ENCODE measurements around the gene TNFRSF18.

Gene TNFRSF18

DNA sequence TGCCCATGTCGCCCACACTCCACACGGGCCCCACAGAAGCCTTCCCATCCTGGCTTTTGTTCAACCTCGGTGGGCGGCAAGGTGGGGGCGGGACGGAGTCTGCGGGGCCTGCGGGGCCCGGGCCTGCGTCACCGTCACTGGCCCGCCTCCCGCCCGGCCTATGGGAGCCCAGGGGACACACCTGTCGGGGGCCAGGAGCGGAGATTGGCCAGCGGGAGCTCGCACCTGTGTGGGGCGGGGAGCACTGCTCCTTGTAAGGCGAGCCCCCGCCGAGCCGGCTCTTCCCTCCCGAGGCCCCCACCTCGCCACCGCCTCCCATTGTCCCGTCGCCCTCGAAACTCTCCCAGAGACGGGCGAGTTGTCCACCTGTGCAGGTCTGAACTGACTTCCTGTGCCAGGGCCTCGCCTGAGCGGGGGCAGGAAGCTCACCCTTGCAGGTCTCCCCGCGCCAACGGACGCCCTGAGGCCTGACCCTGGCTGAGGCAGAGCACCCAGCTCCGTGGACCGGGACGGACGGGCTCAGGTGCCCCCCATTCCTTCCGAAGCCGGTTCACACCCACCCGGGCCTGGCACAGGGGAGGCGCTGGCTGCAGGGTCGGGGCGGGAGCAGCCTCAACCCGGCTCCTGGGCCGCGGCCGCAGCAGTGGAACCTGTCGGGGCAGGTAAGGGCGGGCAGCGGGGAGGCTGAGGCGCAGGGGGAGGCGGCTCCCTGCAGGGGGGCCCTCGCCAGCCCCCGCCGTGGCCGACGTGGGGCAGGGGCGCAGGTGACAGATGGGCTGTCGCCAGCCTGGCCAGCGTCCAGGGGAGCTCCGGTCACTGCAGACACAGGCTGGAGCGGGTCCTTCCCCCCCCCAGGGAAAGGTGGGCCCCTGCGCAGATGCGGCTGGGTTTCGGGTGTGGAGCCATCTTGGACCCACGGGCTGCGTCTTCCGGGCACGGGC is 43.5 kb downstream of the TNFRSF18 start:
- no peak for DNase-seq

DNA sequence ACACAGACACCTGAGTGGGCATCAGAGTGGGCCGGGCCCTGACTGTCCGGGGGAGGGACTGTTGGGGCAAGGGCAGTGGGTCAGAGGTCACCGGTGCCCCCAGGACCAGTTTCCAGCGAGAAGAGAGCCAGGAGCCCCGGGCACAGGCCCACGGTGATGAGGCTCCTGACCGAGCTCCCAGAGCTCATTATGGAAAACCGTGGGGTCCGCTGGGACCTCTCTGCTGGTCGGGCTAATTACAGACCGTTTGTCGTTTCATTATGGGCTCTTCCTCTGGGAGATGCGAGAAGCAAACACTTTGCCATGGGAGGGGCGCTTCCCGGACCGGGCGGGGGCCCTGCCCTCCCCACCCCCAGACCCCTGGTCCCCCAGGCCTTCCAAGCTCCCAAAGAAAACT is 44.7 kb downstream of the TNFRSF18 start:
- no peak for DNase-seq

DNA sequence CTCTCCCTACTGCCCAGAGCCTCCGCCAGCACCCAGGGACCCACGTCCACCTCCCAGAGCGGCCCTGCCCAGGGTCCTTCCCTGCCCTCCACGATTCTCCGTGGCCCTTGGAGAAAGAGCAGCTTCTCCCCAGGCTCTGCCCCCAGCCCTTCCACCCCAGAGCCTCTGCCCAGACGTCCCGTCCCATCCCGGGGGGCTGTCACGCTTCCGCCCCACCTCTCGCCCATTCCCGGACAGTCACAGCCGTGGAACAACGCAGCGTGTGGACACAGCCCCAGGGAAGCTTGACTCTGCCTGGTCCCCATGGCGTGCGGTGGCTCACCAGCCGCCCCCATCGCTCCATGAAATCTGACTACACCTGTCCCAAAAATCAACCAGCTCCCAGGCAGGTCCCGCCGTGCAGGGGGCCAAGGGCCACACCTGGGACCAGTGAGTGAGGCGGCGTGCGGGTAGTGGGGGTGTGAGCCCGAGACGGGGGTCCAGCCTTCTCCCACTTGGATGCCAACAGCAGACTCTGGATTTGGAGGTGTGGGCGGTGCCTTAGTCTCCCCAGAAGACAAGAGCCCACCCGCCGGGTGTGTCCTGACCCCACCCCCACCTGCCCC is 45.2 kb downstream of the TNFRSF18 start:
- no peak for DNase-seq

DNA sequence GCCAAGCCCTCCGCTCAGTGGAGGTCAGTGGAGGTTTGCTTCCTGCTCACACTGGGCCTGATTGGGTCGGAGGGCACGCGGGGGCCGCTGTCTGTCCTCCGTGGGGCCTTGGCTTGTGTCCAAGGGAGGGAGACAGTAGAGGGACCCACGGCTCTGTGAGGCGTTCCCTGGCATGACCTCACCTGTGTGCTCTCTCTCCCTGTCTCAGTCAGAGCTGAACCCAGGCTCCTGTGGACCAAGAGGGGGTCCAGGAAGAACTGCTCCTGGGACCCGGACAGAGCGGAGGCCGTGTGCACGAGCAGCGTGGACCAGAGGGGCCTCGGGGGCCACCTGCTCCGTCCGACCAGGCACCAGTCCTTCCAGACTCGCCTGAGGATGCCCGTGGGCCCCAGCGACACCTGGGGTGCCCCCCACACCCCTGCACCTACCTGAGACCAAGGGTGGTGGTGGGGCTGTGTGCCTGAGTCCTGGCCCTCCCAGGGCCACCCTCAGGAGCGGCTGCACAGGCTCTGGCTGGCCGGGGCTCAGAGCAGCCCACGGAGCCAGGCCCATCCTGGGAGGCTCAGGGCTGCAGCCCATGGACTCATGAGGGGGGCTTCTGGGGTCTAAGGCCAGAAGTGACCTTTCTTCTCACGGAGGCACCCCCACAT is 46.0 kb downstream of the TNFRSF18 start:
- no peak for DNase-seq

DNA sequence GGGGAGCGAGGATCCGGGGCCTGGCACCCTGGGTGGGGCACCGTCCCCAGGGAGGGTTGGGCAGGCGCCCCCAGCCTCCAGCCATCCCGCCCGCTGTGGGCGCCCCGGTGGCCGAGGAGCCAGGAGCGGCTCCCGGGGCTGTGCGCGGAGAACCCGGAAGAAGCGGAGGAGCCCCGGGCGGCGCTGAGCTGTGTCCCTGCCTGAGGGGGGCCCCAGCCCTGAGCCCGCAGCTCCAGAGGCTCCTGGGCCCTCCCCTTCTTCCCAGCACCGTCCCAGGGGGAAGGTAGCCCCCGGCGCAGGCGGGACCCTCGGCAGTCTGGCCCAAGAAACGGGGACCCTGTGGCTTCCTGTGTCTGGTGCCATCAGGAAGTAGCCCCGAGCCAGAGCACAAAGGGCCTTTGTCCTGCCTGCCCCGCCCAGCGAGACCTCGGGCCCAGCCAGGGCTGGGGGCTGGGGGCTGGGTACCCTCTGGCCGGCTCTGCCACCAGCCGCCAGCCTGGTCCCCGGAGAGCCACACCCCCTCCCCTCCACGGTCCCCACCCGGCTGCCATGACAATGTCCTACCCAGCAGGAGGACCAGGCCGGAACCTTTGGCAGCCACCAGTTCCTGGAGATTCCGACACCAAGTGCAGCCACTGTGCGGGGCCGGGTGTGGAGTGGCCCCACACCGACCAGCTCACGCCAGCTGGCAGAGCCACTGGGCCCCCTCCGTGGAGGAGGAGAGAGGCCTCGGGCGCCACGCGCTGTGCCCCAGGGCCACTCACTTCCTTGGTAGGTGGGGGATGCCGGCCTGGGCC is 48.3 kb downstream of the TNFRSF18 start:
- DNase-seq: no peak

DNA sequence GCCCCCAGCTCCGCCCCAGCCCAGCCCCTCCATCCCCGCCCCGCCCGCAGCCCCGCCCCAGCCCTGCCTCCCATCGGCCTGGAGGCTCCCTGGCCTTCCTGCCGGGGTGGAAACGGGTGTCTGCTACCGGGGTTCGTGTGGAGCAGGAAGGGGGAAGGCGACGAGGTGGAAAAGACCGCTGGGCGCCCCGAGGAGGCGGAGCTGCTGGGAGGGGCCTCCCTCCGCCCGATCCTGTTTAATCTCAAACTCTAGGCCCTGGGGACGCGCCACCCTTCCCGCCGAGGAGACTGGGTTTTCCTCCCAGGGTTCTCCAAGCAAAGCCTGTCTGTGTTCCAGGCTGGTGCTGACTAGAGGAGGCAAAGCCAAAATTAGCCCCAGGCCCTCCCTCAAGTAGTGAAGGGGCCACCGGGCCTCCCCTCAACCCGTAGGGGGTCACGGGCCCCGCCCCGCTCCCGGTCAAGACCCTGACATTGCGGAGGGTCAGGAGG is 48.9 kb downstream of the TNFRSF18 start:
- DNase-seq: no peak

DNA sequence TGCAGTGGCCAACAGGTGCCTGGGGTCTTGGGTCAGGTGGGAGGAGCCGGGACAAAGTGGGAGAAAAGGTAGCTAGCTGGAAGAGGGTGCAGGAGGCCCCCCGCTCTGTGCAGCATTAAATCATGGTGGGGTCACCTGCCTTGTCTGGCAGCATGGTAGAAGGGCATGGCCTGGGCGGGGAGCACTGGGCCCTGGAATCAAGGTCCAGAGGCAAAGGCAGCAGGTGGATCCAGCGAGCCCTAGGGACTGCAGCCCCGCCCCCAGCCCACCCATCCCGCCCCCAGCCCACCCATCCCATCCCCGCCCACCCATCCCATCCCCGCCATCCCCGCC is 49.4 kb downstream of the TNFRSF18 start:
- no peak for DNase-seq

DNA sequence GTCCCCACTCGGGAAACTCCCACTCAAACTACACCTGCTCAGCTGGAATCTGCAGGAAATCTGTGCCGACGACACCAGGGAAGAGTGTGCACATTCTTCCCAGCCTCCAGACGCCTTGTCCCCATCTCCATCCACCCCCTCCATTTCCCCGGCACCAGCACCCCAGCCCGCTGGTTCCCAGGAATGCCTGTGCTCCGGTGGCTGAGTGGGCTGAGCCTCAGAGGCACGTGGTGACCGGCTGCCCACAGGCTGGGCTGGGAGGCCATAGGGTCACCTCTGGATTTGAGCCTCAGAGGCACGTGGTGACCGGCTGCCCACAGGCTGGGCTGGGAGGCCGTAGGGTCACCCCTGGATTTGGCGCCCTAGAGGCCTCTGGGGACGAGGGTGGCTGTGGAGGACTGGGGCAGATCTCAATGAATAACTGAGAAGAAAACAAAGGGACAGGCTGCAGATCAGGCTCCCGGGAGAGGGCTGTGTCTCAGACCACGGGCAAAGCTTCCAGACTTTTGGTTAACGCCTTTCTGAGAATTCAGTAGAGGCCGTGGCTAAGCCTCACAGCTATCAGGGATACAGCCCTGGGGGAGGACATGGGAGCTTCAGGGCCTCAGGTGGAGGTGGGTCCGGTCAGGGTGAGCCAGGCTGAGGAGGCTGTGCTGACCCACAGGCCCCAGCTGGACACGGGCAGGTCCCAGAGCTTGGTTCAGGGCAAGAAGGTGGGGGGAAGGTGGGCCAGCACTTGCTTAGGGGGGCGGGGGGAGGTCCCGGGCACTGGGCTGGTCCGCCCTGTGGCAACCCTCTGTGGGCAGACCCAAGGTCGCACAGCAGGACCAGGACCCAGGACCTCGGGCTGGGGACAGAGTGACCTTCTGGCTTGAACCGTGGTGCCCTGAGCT is 50.0 kb downstream of the TNFRSF18 start:
- no peak for DNase-seq

DNA sequence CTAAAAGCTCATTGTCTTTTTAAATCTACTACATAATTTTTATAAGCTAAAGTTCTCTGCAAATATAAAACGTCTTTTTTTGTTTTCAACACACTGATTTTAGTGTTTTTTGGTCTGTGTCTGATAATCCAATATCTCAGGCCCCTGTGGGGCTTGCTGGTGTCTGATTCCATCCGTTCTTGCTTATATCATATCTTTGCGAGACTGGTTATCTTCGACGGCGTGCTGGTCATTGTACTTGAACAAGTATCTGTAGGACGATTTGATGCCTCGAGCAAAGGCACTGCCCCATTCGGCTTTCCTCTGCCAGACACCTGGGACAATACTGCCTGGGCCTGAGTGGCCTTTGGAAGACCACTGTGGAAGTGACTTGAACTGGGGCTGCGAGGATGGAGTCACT is 51.1 kb downstream of the TNFRSF18 start:
- DNase-seq: no peak

DNA sequence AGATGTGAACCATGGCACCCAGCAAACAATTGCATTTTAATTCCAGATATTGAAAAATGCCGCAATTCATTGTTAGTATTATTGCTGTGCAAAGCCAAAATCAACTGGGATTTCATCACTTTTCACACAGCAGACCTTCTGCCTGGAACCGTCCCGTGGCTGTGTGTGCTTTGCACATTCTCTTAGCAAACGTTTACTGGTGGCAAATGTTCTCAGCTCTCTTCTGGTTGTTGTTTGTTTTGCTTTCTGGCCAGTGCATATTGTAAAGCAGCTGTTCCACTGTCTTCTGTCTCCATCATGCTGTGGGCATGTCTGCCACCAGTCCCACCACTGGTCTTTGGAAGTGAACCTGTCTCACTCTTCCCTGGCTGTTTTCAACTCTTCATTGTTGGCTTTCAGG is 52.5 kb downstream of the TNFRSF18 start:
- no peak for DNase-seq

All from NCI-H1694 (cell line).